Caco-2 (cell line): ENCODE data around the gene USP19. TPM values are rescaled to one million over a fixed set of nuclear protein-coding genes. Genes with fewer than 3 reads are reported as not detected.

Experiments
- BruUV-seq: library from RNA; stranded (reverse); fragments of 400-500 nt; replicated peaks from 2 replicates; lab custom pipeline; 2021; lab: Mats Ljungman, UMichigan
- CTCF ChIA-PET: fragments of 300-600 bp; sonication (Branson Sonifier 250); formaldehyde crosslinking; loops from one replicate; lab custom pipeline; 2022; ENCODE audit warnings: antibody characterized with exemption; lab: Charles Lee
- POLR2A ChIA-PET: fragments of 300-600 bp; sonication (Branson Sonifier 250); formaldehyde crosslinking; loops from one replicate; lab custom pipeline; 2022; ENCODE audit warnings: antibody characterized with exemption; lab: Charles Lee
- DNase-seq, 2 experiments: peaks; one replicate each; pipeline versions ENCODE4 v3.0.0 to v3.0.0-alpha.2; 2020 to 2022
- H3K27me3 ChIP-seq: replicated peaks from 2 replicates; pipeline ENCODE4 v1.6.0; 2011; ENCODE audit warnings: low read length; ENCODE audit not compliant: control insufficient read depth, insufficient read depth
- H3K36me3 ChIP-seq: 2 replicates; pipeline ENCODE4 v1.5.1; 2011; ENCODE audit warnings: low read length; ENCODE audit not compliant: control insufficient read depth, insufficient read depth
- H3K4me1 ChIP-seq: fragments of 250-450 bp; sonication (Bioruptor Pico); 2 replicates; pipeline ENCODE4 v1.5.1; 2020; ENCODE audit warnings: mild to moderate bottlenecking
- H3K4me3 ChIP-seq: 2 replicates; pipeline ENCODE4 v1.5.1; 2011; ENCODE audit warnings: low read depth, mild to moderate bottlenecking, control low read depth, low read length
- H3K9me3 ChIP-seq: fragments of 250-450 bp; sonication (Bioruptor Pico); 2 replicates; pipeline ENCODE4 v1.5.1; 2020; ENCODE audit warnings: mild to moderate bottlenecking, moderate library complexity
- H3K27ac Mint-ChIP-seq: one replicate; pipeline ENCODE4 v1.8.0; 2022; ENCODE audit warnings: mixed read lengths; ENCODE audit not compliant: unreplicated experiment
- H3K27me3 Mint-ChIP-seq: one replicate; pipeline ENCODE4 v1.8.0; 2022; ENCODE audit warnings: mixed read lengths; ENCODE audit not compliant: insufficient read depth, unreplicated experiment
- H3K36me3 Mint-ChIP-seq: one replicate; pipeline ENCODE4 v1.8.0; 2022; ENCODE audit warnings: mild to moderate bottlenecking, mixed read lengths; ENCODE audit not compliant: insufficient read depth, unreplicated experiment
- H3K4me1 Mint-ChIP-seq: one replicate; pipeline ENCODE4 v1.8.0; 2022; ENCODE audit warnings: low read depth, mixed read lengths; ENCODE audit not compliant: unreplicated experiment
- H3K4me3 Mint-ChIP-seq: one replicate; pipeline ENCODE4 v1.8.0; 2022; ENCODE audit warnings: mild to moderate bottlenecking, moderate library complexity, mixed read lengths; ENCODE audit not compliant: unreplicated experiment
- H3K9me3 Mint-ChIP-seq: one replicate; pipeline ENCODE4 v1.8.0; 2022; ENCODE audit warnings: mixed read lengths; ENCODE audit not compliant: unreplicated experiment
- intact Hi-C: fragments of 100-400 bp; cut with micrococcal nuclease; formaldehyde crosslinking; loops from one replicate; pipeline ENCODE4 v1.10.0; 2022; ENCODE audit not compliant: unreplicated experiment
- total RNA-seq: library from RNA; stranded (reverse); gene quantifications from 2 replicates; pipeline ENCODE4 v1.2.3, GENCODE V29; 2022
- TF ChIP-seq, protein P1 (sequence below), 2 experiments: fragments of 200-600 bp in 1 of 2; IDR thresholded peaks; 1 replicate in 1 of 2; 2 replicates in 1 of 2; pipeline versions ENCODE4 v1.5.1 to v1.8.0; 2011 to 2022; ENCODE audit warnings: antibody characterized with exemption in 1 of 2, control low read depth in 1 of 2, inconsistent platforms in 1 of 2, low read depth in 1 of 2, low read length in 1 of 2, mild to moderate bottlenecking in 1 of 2, moderate library complexity in 1 of 2; ENCODE audit not compliant: insufficient read depth in 1 of 2, severe bottlenecking in 1 of 2, unreplicated experiment in 1 of 2

The USP19 gene
- total RNA-seq, 1 experiment from 2014 or later: 55.9 TPM

- CTCF ChIA-PET: interaction anchor here (0.6 kb wide), 1 partner anchor 349 kb away, joined by 5 read pairs; no protein-coding TSS in a partner anchor
- peak within 1 kb of the TSS; percentile 90 for H3K27ac Mint-ChIP-seq
- POLR2A ChIA-PET: no interaction called here
- no peaks in the 10 kb centered on the region for H3K27me3 Mint-ChIP-seq
- intact Hi-C loops: no loop called here
- no TSS peak for BruUV-seq
- peaks cover 20% of the 10 kb centered on the region for H3K36me3 Mint-ChIP-seq
- TF ChIP-seq, protein P1, sequence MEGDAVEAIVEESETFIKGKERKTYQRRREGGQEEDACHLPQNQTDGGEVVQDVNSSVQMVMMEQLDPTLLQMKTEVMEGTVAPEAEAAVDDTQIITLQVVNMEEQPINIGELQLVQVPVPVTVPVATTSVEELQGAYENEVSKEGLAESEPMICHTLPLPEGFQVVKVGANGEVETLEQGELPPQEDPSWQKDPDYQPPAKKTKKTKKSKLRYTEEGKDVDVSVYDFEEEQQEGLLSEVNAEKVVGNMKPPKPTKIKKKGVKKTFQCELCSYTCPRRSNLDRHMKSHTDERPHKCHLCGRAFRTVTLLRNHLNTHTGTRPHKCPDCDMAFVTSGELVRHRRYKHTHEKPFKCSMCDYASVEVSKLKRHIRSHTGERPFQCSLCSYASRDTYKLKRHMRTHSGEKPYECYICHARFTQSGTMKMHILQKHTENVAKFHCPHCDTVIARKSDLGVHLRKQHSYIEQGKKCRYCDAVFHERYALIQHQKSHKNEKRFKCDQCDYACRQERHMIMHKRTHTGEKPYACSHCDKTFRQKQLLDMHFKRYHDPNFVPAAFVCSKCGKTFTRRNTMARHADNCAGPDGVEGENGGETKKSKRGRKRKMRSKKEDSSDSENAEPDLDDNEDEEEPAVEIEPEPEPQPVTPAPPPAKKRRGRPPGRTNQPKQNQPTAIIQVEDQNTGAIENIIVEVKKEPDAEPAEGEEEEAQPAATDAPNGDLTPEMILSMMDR (IDR thresholded peaks at IDR 0.05; ENCODE audit: insufficient read depth in 1 of 2, low read depth in 1 of 2, low read length in 1 of 2, severe bottlenecking in 1 of 2, unreplicated experiment in 1 of 2): no peak
- no peaks in the 10 kb centered on the region for H3K9me3 Mint-ChIP-seq
- Histone ChIP-seq H3K27me3 (no peaks in the 10 kb centered on the region), H3K4me1 (peaks cover 12% of the 10 kb centered on the region), H3K36me3 (0 out of 2 replicates have a peak, but pooled peaks cover 2% of the 10 kb centered on the region), H3K9me3 (peaks cover 8% of the 10 kb centered on the region), H3K4me3 (peak within 1 kb of the TSS; percentile 92)
- H3K4me1 Mint-ChIP-seq: peaks cover 17% of the 10 kb centered on the region
- H3K4me3 Mint-ChIP-seq: peak within 1 kb of the TSS; percentile 86
- DNase-seq: peak; percentile 74 to 77
Measured at GRCh38 chr3:49165771-49166751, 45.4 kb upstream of the USP19 start, which contains the start of gene CCDC71. CCDC71 (minus strand) TSS chr3:49166331; CDS start chr3:49164208, 2,123 bp downstream.

GRCh38 chr3:49164983-49165720 lies 44.5 kb upstream of the USP19 start:
- TSS peak; percentile 58 for BruUV-seq
- no peaks in the 10 kb centered on the region for H3K27me3 Mint-ChIP-seq
- peaks cover 6% of the 10 kb centered on the region for H3K4me1 ChIP-seq
- H3K4me3 Mint-ChIP-seq: peak overlapping the region; percentile 86
- TF ChIP-seq, protein P1 (IDR thresholded peaks at IDR 0.05; ENCODE audit: insufficient read depth in 1 of 2, low read depth in 1 of 2, low read length in 1 of 2, severe bottlenecking in 1 of 2, unreplicated experiment in 1 of 2): no peak
- 0 out of 2 replicates have a peak, but pooled peaks cover 2% of the 10 kb centered on the region for H3K36me3 ChIP-seq
- H3K4me1 Mint-ChIP-seq: peaks cover 17% of the 10 kb centered on the region
- no peak for DNase-seq
- ChIA-PET POLR2A (no interaction called here), CTCF (interaction anchor here (0.6 to 1.2 kb wide), 2 partner anchors 175 to 350 kb away, joined by 4 to 5 read pairs; partner anchors contain the start of gene USP4)
- peak overlapping the region; percentile 92 for H3K4me3 ChIP-seq
- H3K27me3 ChIP-seq: no peaks in the 10 kb centered on the region
- no peaks in the 10 kb centered on the region for H3K9me3 Mint-ChIP-seq
- intact Hi-C loops: no loop called here
- peaks cover 8% of the 10 kb centered on the region for H3K9me3 ChIP-seq
- peaks cover 20% of the 10 kb centered on the region for H3K36me3 Mint-ChIP-seq
- peak overlapping the region; percentile 90 for H3K27ac Mint-ChIP-seq

DNA sequence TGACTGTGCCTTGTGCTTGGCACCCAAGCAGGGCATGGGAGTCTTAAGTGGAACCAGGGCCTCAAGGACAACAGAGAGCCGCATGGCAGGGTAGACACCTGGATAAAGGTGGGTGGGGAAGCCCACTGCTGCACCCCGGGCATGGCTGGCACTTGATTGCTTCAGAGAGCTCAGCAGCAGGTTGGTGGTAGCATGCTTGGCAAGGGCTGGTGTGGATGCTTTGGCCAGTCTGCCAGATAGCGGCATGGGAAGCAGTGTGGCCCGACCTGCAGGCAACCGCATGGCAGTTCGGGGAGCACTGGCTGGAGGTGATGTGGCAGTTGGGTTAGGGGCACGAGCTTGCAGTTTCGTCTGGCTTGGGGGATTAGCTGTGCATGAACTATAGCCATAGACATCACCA lies 43.0 kb upstream of the USP19 start:
- CTCF ChIA-PET: no interaction called here
- H3K36me3 Mint-ChIP-seq: peaks cover 20% of the 10 kb centered on the region

More for the DNA sequence above, 43.0 kb upstream of the USP19 start:
- Mint-ChIP-seq H3K4me1 (peaks cover 10% of the 10 kb centered on the region), H3K27me3 (no peaks in the 10 kb centered on the region), H3K27ac (no peak overlapping the region), H3K4me3 (peak overlapping the region; percentile 2), H3K9me3 (no peaks in the 10 kb centered on the region)
- TF ChIP-seq, protein P1 (IDR thresholded peaks at IDR 0.05; ENCODE audit: insufficient read depth in 1 of 2, low read depth in 1 of 2, low read length in 1 of 2, severe bottlenecking in 1 of 2, unreplicated experiment in 1 of 2): no peak
- intact Hi-C loops: no loop called here
- Histone ChIP-seq H3K27me3 (no peaks in the 10 kb centered on the region), H3K4me1 (peaks cover 6% of the 10 kb centered on the region), H3K36me3 (0 out of 2 replicates have a peak, but pooled peaks cover 2% of the 10 kb centered on the region), H3K9me3 (peaks cover 8% of the 10 kb centered on the region), H3K4me3 (no peak overlapping the region)
- no TSS peak for BruUV-seq
- DNase-seq: no peak
- POLR2A ChIA-PET: no interaction called here
